ENCODE measurements around the gene NRXN2.

The NRXN2 gene

GRCh38 chr11:64758330-64759079 is 35.5 kb upstream of the NRXN2 start:
- no peak for DNase-seq

GRCh38 chr11:64757549-64758329 is 34.7 kb upstream of the NRXN2 start:
- no peak for DNase-seq

DNA sequence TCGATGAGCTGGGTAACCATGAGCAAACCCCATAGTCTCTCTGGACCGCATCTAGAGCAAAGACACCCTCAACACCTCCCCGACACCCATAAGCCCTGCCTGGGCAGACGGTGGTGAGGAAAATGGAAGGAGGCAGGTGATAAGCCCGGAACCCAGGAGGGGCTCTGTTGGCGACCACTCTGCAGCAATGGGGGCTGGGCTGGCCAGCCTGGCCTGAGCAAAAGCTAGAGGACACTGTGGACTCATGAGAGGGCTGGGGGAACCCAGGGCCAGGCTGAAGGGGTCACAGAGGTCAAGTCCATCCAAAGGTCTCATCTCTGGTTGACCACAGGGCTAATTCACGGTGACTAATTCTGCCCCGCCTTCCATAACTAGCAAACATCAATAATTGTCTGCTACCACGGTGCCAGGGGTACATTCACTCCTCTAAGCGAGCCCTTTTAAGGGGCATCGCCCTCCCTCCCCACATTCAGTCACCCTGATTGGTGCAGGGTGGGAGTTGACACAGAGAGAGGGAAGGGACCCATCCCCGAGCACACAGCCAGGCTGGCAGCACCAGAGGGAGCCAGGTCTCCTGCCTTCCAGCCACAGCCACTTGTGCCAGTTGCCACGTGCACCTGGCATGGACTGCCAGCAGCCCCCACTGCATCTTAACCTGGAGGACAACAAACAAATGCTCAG is 32.8 kb upstream of the NRXN2 start:
- no peak for DNase-seq

DNA sequence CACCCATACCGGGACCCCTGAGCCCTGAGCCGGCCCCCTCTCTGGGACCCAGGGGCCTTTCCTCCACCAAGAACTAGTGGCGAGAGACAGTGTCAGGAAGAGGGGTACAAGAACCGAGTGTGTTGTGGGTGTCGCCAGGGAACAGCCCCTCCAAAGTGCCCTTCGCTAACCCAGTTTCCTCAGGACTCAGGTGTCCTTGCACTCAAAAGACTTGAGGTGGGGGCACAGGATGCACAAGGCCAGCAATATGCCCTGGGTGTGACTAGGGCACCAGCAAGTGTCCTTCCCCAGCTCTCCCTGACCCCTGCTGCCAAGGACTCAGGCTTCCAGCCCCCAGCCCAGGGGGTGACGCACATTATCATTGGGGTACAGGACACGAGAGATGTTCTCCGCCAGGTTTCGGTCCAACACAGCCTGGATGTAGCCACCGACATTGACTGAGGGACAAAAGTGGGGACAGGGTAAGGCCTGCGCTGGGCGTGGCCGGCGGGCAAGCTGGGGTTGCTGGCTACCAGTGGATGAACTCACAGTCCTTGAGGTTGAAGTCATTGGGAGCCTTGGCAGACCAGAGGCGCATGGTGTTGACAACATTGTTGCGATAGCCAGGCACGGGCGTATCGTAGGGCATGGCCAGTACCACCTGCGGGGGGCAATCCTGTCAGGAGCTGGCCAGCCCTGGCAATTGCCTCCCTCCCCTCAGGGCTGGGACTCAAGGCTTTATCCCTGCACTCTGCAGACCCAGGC is 32.1 kb upstream of the NRXN2 start:
- no peak for DNase-seq

- no peak for DNase-seq
Observed at GRCh38 chr11:64754124-64754918, 31.3 kb upstream of the NRXN2 start.

- no peak for DNase-seq
Observed at GRCh38 chr11:64753380-64754123, 30.6 kb upstream of the NRXN2 start.

- no peak for DNase-seq
Observed at GRCh38 chr11:64753019-64753379, 30.0 kb upstream of the NRXN2 start.

DNA sequence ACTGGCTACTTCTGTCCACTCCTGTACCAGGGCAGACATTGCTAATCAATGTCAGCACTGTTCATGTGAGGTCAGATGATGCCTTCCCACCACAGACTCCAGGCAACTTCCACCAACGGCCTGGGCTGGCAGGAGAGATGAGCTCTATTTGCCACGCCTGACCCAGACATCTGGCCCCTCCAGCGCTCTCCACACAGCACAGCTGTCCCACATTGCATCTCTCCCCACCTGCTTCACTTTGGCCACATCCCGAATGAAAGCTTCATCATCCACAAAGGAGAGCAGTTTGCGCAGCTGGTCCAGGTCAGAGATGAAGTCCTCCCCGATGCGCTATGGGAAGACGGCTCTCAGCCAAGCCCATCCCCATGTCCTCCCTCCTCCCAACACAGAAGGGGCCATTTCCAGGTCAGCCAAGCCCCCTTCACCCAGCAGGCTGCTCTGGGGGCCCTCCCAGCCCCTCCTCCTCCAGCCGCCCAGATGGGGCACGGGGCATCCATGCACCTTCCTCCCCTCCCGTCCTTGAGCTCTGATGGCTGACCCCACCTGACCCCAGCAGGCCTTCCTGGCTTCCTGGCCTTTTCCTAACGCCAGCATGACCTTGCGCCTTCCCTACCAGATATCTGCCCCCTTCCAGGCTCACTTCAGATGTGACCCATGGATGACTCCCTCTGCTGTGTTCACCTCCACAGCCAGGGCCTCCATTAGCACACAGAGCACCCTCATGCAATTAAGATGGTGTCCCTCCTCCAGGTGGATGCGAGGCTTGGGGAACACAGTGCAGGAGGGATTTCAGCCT is 29.4 kb upstream of the NRXN2 start:
- no peak for DNase-seq

DNA sequence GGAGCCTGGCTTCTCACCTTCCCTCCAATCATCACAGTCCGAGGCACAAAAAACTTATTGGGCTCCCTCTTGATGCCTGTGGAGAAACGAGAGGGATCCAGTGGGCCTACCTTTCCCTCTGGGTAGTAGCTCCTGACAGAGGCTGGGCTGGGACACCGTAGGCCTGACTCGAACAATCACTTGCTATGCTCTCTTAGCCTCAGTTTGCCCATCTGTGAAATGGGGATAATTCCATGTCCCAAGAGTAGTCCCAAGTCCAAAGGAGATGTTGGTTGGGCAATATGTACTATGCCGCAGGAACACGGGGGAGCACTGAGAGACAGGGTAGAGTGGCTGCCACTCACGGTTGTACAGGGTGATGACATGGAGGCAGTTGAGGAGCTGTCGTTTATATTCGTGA is 28.6 kb upstream of the NRXN2 start:
- DNase-seq = no peak

GRCh38 chr11:64751136-64751535 is 28.1 kb upstream of the NRXN2 start:
- no peak for DNase-seq

GRCh38 chr11:64750361-64751054 is 27.5 kb upstream of the NRXN2 start:
- DNase-seq = no peak

- DNase-seq = no peak
Observed at GRCh38 chr11:64747961-64748665, 25.1 kb upstream of the NRXN2 start.

DNA sequence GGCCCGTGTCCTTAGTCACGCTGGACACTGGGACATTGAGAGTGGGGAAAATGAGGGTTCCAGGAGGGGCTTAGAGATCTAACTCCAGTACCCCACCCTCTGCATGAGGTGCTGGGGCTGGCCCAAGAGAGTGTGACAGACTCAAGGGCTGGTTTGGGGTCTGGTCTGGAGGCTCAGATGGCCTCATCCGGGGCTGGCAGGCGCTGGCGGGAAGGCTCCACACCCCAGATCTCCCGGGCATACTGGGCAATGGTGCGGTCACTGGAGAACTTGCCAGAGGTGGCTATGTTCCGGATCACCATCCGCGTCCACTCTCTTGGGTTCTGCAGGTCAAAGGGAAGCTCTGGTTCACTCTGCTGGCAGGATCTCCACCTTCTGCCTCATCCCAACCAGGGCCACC is 23.5 kb upstream of the NRXN2 start:
- DNase-seq = no peak

- peak; percentile 62 to 64 for DNase-seq
Observed at GRCh38 chr11:64745521-64746328, 22.7 kb upstream of the NRXN2 start.

DNA sequence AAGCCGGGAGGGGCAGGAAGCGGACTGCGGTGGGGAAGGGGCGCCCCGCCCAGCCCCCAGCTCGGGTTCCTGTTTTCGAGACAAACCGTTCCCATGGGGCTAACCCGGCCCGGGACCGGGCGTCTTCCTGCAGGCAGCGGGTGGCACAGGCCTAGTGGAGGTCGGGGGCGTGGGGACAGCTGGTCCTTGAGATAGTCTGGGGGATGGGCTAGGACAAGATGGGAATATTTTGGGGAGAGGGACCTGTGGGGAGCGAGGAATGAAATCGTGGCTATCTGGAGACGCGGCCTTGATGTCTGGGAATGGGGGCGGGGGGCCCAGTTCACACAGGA is 22.2 kb upstream of the NRXN2 start:
- peak; percentile 82 to 87 for DNase-seq

GRCh38 chr11:64744544-64745188 is 21.7 kb upstream of the NRXN2 start:
- no peak for DNase-seq

GRCh38 chr11:64743591-64744543 is 20.9 kb upstream of the NRXN2 start, which contains the start of gene RASGRP2:
RASGRP2 (minus strand) TSS chr11:64744142; CDS start chr11:64742866, 1,276 bp downstream.
- peak; percentile 55 to 65 for DNase-seq

All from Kasumi-1 (cell line).